HCT116 (cell line): ENCODE data around the gene ZCCHC10. TPM values are rescaled to one million over a fixed set of nuclear protein-coding genes. Genes with fewer than 3 reads are reported as not detected.
"Not testable (repeated sequence)": the region's sequence is repeated elsewhere in the genome, so short reads cannot be mapped to it uniquely, and the experiment has no call there.

Experiments used
- ATAC-seq: fragments of 200-7000 bp; cut with Tn5 transposase; 2 replicates; pipeline ENCODE4 v1.9.1; 2020; ENCODE audit warnings: mild to moderate bottlenecking, moderate library complexity
- BruUV-seq: library from RNA; stranded (reverse); fragments of 400-500 nt; replicated peaks from 2 replicates; lab custom pipeline; 2021; lab: Mats Ljungman, UMichigan
- CTCF ChIA-PET: fragments of 300-600 bp; sonication (Branson Sonifier 250); formaldehyde crosslinking; loops from one replicate; lab custom pipeline; 2021; ENCODE audit warnings: antibody characterized with exemption; lab: Charles Lee
- POLR2A ChIA-PET: fragments of 300-600, 350-600 bp; sonication (Branson Sonifier 250); formaldehyde crosslinking; loops from one replicate; lab custom pipeline; 2021; ENCODE audit warnings: antibody characterized with exemption; lab: Charles Lee
- RAD21 ChIA-PET, 2 experiments: fragments of 300-600 bp; sonication (Branson Sonifier 250); formaldehyde crosslinking; loops; one replicate each; lab custom pipeline; 2023; ENCODE audit warnings: low total read pairs in 2 of 2; ENCODE audit not compliant: uncharacterized antibody in 2 of 2, unreplicated experiment in 2 of 2, low non-redundant PET in 1 of 2; lab: Charles Lee
- DNase-seq: peaks from one replicate; pipeline ENCODE4 v3.0.0-alpha.2; 2010; ENCODE audit warnings: low read depth, low spot score
- H2AFZ ChIP-seq: fragments of 200-600 bp; shearing (Covaris generic), sonication (generic); 2 replicates; pipeline ENCODE4 v1.6.1; 2017; ENCODE audit warnings: low read depth, mixed run types, mixed read lengths, antibody characterized with exemption, low read length; ENCODE audit not compliant: poor library complexity, severe bottlenecking
- H3K27ac ChIP-seq: 2 replicates; pipeline ENCODE4 v1.5.1; 2012; ENCODE audit warnings: low read depth, low read length
- H3K27me3 ChIP-seq: fragments of 200-600 bp; sonication (generic); 2 replicates; pipeline ENCODE4 v1.6.1; 2016; ENCODE audit warnings: mixed run types, low read length, mixed read lengths; ENCODE audit not compliant: insufficient read depth
- H3K36me3 ChIP-seq, 2 experiments: fragments of 200-500 bp in 1 of 2; fragments of 200-600 bp in 1 of 2; sonication (Bioruptor generic) in 1 of 2; sonication (generic) in 1 of 2; 2 replicates each; pipeline versions ENCODE4 v1.5.1 to v1.6.1; 2014 to 2016; ENCODE audit warnings: low read length in 2 of 2, inconsistent platforms in 1 of 2, mixed read lengths in 1 of 2, mixed run types in 1 of 2; ENCODE audit not compliant: insufficient read depth in 2 of 2, control insufficient read depth in 1 of 2
- H3K4me1 ChIP-seq, 2 experiments: fragments of 200-600 bp in 1 of 2; sonication (generic) in 1 of 2; 2 replicates each; pipeline versions ENCODE4 v1.5.1 to v1.6.1; 2012 to 2017; ENCODE audit warnings: low read length in 2 of 2, inconsistent platforms in 1 of 2, mild to moderate bottlenecking in 1 of 2, mixed read lengths in 1 of 2, mixed run types in 1 of 2, moderate library complexity in 1 of 2; ENCODE audit not compliant: insufficient read depth in 2 of 2, control insufficient read depth in 1 of 2
- H3K4me2 ChIP-seq: fragments of 200-600 bp; sonication (generic); 2 replicates; pipeline ENCODE4 v1.6.1; 2017; ENCODE audit warnings: mixed run types, low read length, mixed read lengths
- H3K4me3 ChIP-seq, 2 experiments: fragments of 200-600 bp in 1 of 2; sonication (generic) in 1 of 2; replicated peaks in 1 of 2; 2 replicates each; pipeline ENCODE4 v1.5.1; 2011 to 2016; ENCODE audit warnings: low read length in 2 of 2, control low read depth in 1 of 2, low read depth in 1 of 2, mild to moderate bottlenecking in 1 of 2, mixed read lengths in 1 of 2, mixed run types in 1 of 2
- H3K79me2 ChIP-seq: fragments of 200-600 bp; sonication (generic); 2 replicates; pipeline ENCODE4 v1.6.1; 2017; ENCODE audit warnings: mild to moderate bottlenecking, mixed run types, low read length, moderate library complexity, mixed read lengths; ENCODE audit not compliant: insufficient read depth
- H3K9ac ChIP-seq: fragments of 200-600 bp; sonication (generic); 2 replicates; pipeline ENCODE4 v1.6.1; 2016; ENCODE audit warnings: low read length, mixed read lengths
- H3K9me2 ChIP-seq: fragments of 200-600 bp; sonication (generic), shearing (Covaris generic); 2 replicates; pipeline ENCODE4 v1.6.1; 2017; ENCODE audit warnings: mixed run types, mild to moderate bottlenecking, moderate library complexity; ENCODE audit not compliant: insufficient read depth
- H3K9me3 ChIP-seq, 2 experiments: fragments of 200-500 bp in 1 of 2; fragments of 200-600 bp in 1 of 2; sonication (Bioruptor generic) in 1 of 2; sonication (generic) in 1 of 2; 2 replicates each; pipeline ENCODE4 v1.6.1; 2014 to 2017; ENCODE audit warnings: low read length in 2 of 2, mixed read lengths in 2 of 2, inconsistent platforms in 1 of 2, low read depth in 1 of 2, mild to moderate bottlenecking in 1 of 2, mixed run types in 1 of 2, moderate library complexity in 1 of 2; ENCODE audit not compliant: control insufficient read depth in 1 of 2, insufficient read depth in 1 of 2
- H4K20me1 ChIP-seq: fragments of 200-600 bp; sonication (generic), shearing (Covaris generic); 2 replicates; pipeline ENCODE4 v1.6.1; 2017; ENCODE audit warnings: mixed run types, mild to moderate bottlenecking, moderate library complexity; ENCODE audit not compliant: insufficient read depth
- CBX3 ChIP-seq: IDR thresholded peaks from 2 replicates; pipeline ENCODE4 v1.6.1; 2012; ENCODE audit warnings: low read depth
- EGR1 ChIP-seq: IDR thresholded peaks from 2 replicates; pipeline ENCODE4 v1.6.1; 2012; ENCODE audit warnings: low read depth
- ELF1 ChIP-seq: IDR thresholded peaks from 2 replicates; pipeline ENCODE4 v1.6.1; 2012; ENCODE audit warnings: low read depth, borderline replicate concordance
- EZH2 ChIP-seq: fragments of 200-600 bp; sonication (generic); IDR thresholded peaks from 2 replicates; pipeline ENCODE4 v1.6.1; 2017; ENCODE audit warnings: antibody characterized with exemption, mixed run types
- EZH2phosphoT487 ChIP-seq: fragments of 200-600 bp; IDR thresholded peaks from 2 replicates; pipeline ENCODE4 v1.6.1; 2018; ENCODE audit warnings: antibody characterized with exemption, borderline replicate concordance
- POLR2AphosphoS5 ChIP-seq: IDR thresholded peaks from 2 replicates; pipeline ENCODE4 v1.6.1; 2011; ENCODE audit warnings: mild to moderate bottlenecking, low read depth, low read length, moderate library complexity
- RAD21 ChIP-seq: IDR thresholded peaks from 2 replicates; pipeline ENCODE4 v1.6.1; 2012; ENCODE audit warnings: low read depth, mild to moderate bottlenecking
- SIN3A ChIP-seq: IDR thresholded peaks from 2 replicates; pipeline ENCODE4 v1.6.1; 2012; ENCODE audit warnings: low read depth
- SP1 ChIP-seq: IDR thresholded peaks from 2 replicates; pipeline ENCODE4 v1.6.1; 2012; ENCODE audit warnings: low read depth
- TCF7L2 ChIP-seq: IDR thresholded peaks from 2 replicates; pipeline ENCODE4 v1.7.0; 2011; ENCODE audit warnings: borderline replicate concordance, inconsistent platforms; ENCODE audit not compliant: insufficient read depth, insufficient read length; ENCODE audit errors: extremely low read depth
- ZNF274 ChIP-seq: fragments of 200-500 bp; sonication (Bioruptor generic); IDR thresholded peaks from 2 replicates; pipeline ENCODE4 v1.6.1; 2014; ENCODE audit warnings: mild to moderate bottlenecking, low read depth, low read length, inconsistent platforms
- intact Hi-C: fragments of 100-400 bp; cut with micrococcal nuclease; formaldehyde crosslinking; loops from 2 replicates; pipeline ENCODE4 v1.10.0; 2022
- total RNA-seq: library from RNA; stranded (reverse); gene quantifications from one replicate; pipeline ENCODE4 v1.2.1, GENCODE V29; 2021; ENCODE audit not compliant: unreplicated experiment

ZCCHC10 gene
- total RNA-seq, 1 experiment from 2014 or later: 19.2 TPM

GRCh38 chr5:132961887-132962286 lies 64.5 kb downstream of the ZCCHC10 start:
- intact Hi-C loops: loop anchor here (5.0 kb wide), 1 partner anchor 90 kb away; the partner anchor contains the start of gene HSPA4
- Histone ChIP-seq H3K36me3 (peaks cover 0 to 6% of the 10 kb centered on the region in 2 experiments; a peak in 1 of 4 replicates), H3K27ac (peak overlapping the region; percentile 85; the same call in 1 of the 2 replicates), H3K9me3 (no peaks in the 10 kb centered on the region), H2AFZ (no peak overlapping the region), H4K20me1 (no peaks in the 10 kb centered on the region; the same call in 1 of the 2 replicates), H3K79me2 (peaks cover 64% of the 10 kb centered on the region)
- BruUV-seq: no TSS peak
- no peak for DNase-seq
- ATAC-seq: no peak
- POLR2A ChIA-PET: interaction anchor here (0.9 to 1.0 kb wide), 2 partner anchors 11 to 90 kb away, joined by 4 read pairs; partner anchors contain the start of gene HSPA4
- TF ChIP-seq ZNF274: no peak
- no peak for TF ChIP-seq ELF1
- no peak for TF ChIP-seq TCF7L2
- no peak for TF ChIP-seq EGR1
- no peak for TF ChIP-seq POLR2AphosphoS5
- no peak for TF ChIP-seq EZH2
- no peak for TF ChIP-seq SIN3A
- no peak for TF ChIP-seq CBX3
- TF ChIP-seq SP1: no peak
- no peak for TF ChIP-seq RAD21
- no peak for TF ChIP-seq EZH2phosphoT487
- TF ChIP-seq, all 23 proteins: peak for 0
- Histone ChIP-seq H3K9ac (peak overlapping the region; percentile 75), H3K4me3 (peak overlapping the region; percentile 64 to 67), H3K27me3 (no peaks in the 10 kb centered on the region), H3K4me2 (peak overlapping the region; percentile 90), H3K4me1 (peaks cover 10 to 21% of the 10 kb centered on the region in 2 experiments), H3K9me2 (no peaks in the 10 kb centered on the region)
- ChIA-PET CTCF (no interaction called here), RAD21 (no interaction called here)

DNA sequence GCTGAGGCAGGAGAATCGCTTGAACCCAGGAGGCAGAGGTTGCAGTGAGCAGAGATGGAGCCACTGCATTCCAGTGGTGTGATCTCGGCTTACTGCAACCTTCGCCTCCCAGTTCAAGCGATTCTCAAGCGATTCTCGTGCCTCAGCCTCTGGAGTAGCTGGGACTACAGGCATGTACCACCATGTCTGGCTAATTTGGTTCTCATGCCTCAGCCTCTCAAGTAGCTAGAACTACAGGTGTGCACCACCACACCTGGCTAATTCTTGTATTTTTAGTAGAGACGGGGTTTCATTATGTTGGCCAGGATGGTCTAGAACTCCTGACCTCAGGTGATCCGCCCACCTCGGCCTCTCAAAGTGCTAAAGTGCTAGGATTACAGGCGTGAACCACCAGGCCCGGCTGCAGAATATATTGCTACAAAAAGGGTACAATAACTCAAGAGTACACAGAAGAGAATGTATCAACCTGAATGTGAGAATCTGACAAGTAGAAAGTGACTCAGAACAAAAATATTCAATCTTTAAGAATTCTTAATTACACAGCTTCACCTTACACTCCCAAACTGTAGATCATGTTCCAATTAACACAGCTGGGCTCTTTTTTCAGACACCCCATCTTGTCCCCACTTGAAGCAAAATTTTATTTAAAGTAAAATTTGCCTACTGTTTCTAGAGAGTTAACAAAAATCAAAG lies 65.1 kb downstream of the ZCCHC10 start:
- intact Hi-C loops: loop anchor here (5.0 kb wide), 1 partner anchor 91 kb away; the partner anchor contains the start of gene HSPA4
- POLR2A ChIA-PET, BruUV-seq, CTCF ChIA-PET, H4K20me1 ChIP-seq, DNase-seq, H3K27me3 ChIP-seq, H3K36me3 ChIP-seq, H3K9me2 ChIP-seq, ATAC-seq, H3K9me3 ChIP-seq, RAD21 ChIA-PET, H2AFZ ChIP-seq: not testable (repeated sequence)
- H3K4me2 ChIP-seq: peak overlapping the region; percentile 90
- H3K9ac ChIP-seq: peak overlapping the region; percentile 75
- peaks cover 70% of the 10 kb centered on the region for H3K79me2 ChIP-seq
- peaks cover 10 to 21% of the 10 kb centered on the region in 2 experiments for H3K4me1 ChIP-seq
- peak overlapping the region; percentile 64 to 67 for H3K4me3 ChIP-seq
- H3K27ac ChIP-seq: peak overlapping the region; percentile 85; the same call in 1 of the 2 replicates

GRCh38 chr5:132956166-132956799 lies 70.1 kb downstream of the ZCCHC10 start:
- peaks cover 94% of the 10 kb centered on the region for H3K79me2 ChIP-seq
- H4K20me1 ChIP-seq, H3K4me1 ChIP-seq, H3K4me3 ChIP-seq, H3K9ac ChIP-seq, DNase-seq, H3K9me2 ChIP-seq, BruUV-seq, ATAC-seq, H3K4me2 ChIP-seq, H3K27me3 ChIP-seq, H3K9me3 ChIP-seq, POLR2A ChIA-PET, H3K27ac ChIP-seq, RAD21 ChIA-PET, H2AFZ ChIP-seq, intact Hi-C loops: not testable (repeated sequence)
- H3K36me3 ChIP-seq: peaks cover 0 to 13% of the 10 kb centered on the region in 2 experiments; a peak in 2 of 4 replicates
- CTCF ChIA-PET: interaction anchor here (0.7 kb wide), 1 partner anchor 17 kb away, joined by 3 read pairs; no protein-coding TSS in a partner anchor
